Suppressor macrophage treated with lipopolysaccharide for 4 hours (primary cell): Measurements from ENCODE around the gene GIPC3.
"Not testable (repeated sequence)": the region's sequence is repeated elsewhere in the genome, so short reads cannot be mapped to it uniquely, and the experiment has no call there.

Experiments used
- DNase-seq: peaks from one replicate; pipeline ENCODE4 v3.0.0-alpha.2; 2020

GIPC3 gene

DNA sequence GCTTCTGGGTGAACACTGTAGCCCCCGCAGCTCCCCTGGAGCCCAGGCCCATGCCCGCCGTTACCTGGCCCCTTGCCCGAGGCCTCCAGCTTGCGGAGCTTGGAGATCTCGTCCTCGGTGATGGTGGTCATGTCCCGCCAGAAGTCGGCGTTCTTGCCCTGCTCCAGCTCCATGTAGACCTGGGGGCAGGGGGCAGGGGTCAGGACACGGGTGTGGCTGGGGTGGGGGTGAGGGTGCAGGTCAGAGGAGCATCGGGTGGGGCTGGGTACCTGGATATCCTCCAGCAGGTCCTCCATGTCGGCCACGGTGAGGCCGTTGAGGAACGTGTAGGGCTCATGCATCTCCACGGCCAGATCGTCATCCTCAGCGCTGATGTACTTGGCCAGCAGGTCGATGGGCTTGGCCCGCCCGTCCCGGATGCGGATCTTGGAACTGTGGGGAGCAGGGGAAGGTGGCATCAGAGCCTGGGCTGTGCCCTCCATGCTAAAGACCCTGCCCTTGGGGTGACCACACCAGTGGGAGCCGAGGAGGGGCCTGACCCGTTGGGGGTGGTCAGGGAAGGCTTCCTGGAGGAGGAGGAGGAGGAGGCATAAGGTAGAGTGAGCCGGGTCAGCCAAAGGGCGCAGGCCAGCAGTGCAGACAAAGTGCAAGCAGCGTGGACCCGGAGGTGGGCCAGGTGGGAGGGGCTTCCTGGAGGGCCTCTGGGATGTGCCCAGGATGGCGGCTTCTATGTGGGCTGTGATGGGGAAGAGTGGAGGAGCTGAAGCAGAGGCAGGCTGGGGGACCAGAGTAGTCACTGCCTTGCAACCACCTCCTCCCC is 33.7 kb downstream of the GIPC3 start:
- no peak for DNase-seq

DNA sequence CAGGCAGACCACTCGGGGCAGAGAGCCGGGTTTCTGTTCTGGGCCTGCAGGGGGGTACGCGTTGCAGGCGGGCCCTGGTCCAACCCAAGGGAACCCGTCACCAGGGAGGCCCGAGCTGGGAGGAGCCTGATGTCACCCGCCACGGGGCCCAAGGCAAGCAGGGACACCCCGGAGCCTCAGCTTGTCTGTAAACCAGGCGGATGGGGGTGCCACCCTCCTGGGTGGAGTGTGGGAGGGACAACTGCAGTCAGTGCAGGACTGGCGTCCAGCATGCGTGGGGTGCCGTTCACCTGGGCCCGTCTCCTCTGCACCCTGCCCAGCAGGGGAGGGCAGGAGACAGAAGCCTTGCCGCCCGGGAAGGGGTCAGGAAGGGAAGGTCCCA is 34.3 kb downstream of the GIPC3 start:
- DNase-seq = no peak

DNA sequence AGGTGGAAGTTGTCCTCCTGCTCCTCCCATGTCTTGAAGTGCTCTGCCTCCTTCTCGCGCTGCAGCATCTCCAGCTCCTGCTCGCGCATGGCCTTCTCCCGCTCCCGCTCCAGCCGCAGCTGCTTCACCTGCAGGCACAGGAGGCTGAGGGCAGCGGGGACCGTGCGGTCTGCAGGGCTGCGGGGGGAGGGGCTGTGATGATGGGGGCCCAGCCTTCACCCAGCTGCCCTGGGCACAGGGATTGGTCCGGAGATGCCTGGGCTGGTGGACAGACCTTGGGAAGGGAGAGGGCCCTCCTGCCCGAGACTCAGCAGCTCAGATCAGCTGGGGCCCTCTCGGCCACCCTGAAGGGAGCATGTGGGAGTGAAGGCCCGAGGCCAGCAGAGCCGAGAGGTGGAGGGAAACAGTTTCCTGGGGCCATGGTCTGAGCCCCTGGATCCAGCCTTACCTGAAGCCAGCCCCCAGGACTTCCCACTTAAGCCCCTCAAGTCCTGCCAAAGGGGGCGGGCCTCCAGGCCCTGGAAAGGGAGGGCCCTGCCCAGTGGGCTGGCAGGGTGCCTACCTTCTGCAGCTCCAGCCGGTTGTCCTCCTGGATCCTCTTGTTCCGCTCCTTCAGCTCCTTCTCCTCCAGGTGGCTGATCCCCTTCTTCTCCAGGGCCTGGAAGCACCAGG is 35.0 kb downstream of the GIPC3 start:
- no peak for DNase-seq

DNA sequence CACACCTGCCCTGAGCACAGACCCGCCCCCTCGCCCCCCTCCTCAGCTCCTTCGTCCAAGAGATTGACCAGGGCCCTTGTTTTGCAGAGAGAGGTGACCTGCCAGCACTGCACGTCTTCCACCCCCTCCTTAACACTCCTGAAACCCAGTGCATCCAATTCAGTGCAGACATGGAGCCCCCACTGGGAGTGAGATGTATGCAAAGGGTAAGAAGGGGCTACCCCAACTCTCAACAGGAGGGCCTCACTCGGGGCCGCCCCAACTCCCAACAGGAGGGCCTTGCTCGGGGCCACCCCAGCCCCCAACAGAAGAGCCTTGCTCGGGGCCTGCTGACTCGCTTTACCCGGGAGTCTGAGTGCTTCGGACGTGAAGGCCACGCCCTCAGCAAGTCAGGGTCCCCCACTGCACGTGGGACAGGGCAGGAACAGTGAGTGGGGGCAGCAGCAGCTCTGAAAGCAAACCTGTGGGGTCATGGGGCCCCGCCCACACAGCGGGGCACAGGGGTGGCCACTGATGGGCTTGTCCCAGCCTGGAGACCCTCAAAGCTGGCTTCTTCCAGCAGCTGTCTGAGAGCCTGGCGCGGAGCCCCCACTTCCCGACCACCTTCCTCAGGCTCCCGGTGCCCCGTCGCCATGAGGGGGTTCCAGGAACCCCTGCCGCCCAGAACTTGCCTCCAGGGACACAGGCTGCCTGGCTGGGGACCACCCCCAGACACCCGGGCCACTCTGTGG is 35.7 kb downstream of the GIPC3 start:
- DNase-seq = no peak

DNA sequence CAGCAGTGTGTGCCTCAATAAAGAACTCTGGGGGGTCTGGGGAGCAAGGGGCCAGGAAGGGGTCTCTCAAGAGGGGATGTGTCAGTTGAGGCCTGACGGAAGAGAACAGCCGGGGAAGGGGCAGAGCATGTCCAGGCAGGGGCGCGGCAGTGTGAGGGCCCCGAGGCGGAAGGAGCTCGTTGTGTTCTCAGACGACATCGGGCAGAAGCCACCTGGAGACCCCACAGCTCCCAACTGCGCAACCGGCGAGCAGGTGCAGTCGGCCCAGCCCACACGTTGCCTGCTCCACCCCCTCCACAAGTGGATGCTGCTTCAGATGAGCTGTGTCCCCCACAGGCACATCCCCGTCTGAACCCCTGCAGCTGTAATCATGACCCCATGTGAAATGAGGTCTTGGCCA is 36.4 kb downstream of the GIPC3 start:
- DNase-seq = no peak

DNA sequence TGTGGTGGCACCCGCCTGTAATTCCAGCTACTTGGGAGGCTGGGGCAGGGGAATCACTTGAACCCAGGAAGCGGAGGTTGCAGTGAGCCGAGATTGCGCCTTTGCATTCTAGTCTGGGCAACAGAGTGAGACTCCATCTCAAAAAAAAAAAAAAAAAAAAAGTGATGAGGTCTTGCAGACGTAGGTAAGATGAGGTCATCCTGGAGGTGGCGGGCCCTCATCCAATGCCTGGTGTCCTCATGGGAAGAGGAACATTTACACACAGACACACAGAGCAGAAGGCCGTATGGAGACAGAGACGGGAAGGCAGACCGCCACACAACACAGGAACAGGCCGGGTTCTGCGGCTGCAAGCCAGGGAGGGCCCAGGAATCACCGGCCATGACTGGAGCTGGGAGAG is 36.9 kb downstream of the GIPC3 start:
- no peak for DNase-seq

DNA sequence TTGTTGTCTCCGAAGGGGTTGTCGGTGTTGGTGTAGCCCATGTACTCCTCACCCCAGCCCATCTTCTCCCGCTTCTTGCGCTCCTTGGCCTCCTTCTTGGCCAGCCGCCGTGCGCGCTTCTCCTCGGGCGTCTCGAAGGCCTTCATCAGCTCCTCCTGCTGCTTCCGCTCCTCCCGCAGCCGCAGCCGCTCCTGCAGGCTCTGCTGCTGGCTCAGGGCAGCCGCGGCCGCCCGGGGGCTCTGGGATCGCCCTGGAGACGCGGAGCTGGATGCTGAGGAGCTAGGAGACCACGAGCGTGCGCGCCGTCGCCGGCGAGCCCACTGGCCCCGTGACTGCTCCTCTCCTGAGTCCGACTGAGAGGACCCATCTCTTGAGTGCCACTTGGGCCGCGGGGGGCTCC is 38.4 kb downstream of the GIPC3 start:
- no peak for DNase-seq

DNA sequence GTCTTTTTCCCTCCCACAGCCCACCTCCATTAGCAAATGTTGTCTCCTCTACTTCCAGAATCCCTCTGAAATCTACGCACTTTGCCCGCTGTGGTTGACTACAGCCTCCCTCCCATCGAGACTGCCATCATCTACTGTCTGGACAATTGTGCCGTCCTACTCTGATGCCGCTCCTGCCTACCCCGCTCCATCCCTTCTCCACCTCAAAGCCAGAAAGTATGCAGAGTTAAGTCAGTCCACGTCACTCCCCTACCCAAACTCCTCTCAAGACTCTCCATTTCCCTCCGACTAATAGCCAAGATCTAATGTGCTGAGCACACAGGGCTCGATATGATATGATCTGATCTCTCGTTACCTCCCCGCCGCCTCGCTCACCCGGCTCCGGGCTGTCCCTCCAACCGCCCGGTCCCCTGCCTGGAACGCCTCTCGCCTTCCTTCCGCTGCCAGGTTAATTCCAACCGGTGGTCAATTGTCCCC is 40.8 kb downstream of the GIPC3 start:
- peak; percentile 13 for DNase-seq

DNA sequence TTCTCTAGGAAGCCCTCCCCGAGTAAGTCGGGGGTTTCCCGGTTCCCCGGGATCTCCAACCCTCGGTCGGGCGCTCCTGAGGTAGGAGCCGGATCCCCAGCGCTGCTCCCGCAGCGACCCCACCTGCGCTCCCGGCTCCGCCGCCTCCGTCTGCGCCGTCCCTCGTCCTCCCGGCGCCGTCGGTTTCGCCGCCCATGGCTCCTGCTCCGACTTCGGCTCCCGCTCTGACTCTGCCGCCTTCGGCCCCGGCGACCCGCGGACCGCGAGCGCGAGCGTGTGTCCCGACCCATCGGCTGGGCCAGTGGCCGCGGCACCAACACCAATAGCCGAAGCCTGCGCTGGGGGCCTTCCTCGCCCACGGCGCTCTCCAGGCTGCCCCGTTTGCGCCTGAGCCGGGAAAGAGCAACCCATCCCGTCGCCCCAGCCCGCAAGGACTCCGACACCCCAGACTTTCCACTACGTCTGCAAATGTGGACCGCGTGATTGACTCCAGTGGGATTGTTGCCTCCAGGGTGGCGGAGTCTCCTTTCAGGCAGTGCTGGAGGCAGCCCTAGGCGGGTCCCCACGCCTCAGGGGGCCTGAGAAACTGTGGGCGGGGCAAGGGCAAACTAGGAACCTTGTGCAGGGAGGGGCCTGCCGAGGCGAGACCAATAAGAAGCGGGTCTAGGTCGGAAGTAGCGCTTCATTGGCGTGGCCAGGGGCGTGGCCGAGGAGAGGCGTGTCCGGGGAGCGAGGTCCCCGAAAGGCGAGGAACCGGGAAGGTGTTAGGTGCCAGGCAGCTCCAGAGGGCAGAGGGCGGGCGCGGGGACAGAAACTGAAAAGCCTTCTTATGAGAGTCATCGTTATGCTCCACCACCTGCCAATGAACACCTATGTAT is 41.4 kb downstream of the GIPC3 start, which contains the start of gene CACTIN:
Gene CACTIN, minus strand, starts transcription at position 318 of the 878 bp plus-strand sequence. Its CDS starts 28 bp downstream, at position 290.
- DNase-seq = peak; percentile 100

DNA sequence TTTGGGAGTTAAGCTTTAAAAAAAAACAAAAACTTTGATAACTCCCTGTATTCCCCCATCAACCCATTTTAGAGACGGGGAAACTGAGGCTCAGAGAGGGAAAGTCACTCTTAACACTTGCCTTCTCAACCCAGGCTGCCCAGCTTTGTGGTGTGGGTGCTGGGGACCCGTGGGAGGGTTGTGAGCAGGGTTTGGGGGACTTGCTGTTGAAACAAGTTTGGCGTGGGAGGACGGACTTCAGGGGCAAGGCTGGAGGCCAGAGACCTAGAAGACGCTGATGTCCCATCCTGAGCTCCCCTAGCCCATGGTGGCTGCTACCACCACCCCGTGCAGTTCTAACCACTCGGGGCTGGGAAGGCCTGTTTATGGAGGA is 42.1 kb downstream of the GIPC3 start:
- DNase-seq = no peak

DNA sequence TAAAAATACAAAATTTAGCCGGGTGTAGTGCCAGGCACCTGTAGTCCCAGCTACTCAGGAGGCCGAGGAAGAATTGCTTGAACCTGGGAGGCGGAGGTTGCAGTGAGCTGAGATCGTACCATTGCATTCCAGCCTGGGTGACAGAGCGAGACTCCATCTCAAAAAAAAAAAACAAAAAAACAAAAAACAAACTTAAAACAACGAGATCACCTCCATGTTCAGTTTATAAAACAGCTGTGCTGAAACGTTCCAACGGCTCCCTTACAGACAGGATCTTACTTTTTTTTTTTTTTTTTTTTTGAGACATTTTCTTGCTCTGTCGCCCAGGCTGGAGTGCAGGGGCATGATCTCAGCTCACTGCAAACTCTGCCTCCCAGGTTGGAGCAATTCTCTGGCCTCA is 43.5 kb downstream of the GIPC3 start:
- DNase-seq = not testable (repeated sequence)

DNA sequence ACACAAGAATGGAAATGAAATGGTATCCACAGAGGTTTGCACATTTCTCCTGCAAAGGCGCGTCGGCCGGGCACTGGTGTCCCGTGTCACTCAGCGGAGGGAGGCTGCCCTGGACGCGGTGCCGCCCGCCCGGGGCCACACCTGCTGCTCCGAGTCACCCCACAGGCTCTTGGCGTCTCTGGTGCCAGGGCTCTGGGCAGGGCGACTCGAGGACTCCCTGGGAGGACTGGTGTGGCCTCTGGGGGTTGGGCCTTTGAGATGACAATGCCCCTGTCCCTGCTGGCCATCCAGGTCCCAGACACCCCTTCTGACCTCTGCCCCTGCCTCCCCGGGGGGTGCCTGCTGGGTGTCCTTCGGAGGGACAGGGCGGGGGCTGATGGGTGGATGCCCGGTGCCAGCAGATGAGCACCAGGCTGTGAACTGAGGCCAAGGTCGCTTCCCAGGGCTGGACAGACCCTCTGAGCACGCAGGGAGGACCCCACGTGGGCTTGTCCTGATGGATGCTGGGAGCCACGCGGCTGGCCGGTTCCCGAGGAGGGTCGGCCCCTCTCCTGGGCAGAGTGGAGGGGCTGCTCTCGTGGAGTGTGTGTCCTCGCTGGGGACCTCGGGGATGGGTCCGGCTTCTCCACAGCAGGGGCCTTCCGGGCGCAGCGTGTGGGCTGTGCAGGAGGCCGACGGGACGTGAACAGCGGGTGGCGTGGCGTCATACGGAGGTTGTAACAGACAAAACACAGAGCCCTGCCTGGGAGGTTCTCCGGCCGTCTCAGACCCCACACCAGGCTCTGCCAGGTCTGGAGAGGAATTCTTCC is 46.0 kb downstream of the GIPC3 start:
- no peak for DNase-seq

DNA sequence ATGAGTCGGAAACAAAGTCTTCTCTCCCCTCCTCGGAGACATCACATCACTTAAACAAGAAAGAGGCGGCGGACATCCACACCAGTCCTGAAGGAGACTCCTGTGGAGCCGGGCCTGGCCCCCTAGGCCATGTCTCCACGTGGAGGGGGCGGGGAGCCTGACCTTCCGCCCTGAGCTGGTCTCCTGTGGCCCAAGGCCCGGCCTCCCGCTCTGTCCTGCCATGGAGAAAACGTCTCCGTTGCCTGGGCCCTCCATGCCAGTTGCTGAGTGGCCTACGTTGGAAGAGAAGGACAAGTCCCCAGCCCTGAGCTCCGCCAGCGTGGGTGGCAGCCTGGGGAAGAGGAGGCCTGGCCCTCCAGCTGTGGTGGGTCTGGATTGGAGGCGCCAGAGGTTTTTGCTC is 46.8 kb downstream of the GIPC3 start:
- DNase-seq = no peak

DNA sequence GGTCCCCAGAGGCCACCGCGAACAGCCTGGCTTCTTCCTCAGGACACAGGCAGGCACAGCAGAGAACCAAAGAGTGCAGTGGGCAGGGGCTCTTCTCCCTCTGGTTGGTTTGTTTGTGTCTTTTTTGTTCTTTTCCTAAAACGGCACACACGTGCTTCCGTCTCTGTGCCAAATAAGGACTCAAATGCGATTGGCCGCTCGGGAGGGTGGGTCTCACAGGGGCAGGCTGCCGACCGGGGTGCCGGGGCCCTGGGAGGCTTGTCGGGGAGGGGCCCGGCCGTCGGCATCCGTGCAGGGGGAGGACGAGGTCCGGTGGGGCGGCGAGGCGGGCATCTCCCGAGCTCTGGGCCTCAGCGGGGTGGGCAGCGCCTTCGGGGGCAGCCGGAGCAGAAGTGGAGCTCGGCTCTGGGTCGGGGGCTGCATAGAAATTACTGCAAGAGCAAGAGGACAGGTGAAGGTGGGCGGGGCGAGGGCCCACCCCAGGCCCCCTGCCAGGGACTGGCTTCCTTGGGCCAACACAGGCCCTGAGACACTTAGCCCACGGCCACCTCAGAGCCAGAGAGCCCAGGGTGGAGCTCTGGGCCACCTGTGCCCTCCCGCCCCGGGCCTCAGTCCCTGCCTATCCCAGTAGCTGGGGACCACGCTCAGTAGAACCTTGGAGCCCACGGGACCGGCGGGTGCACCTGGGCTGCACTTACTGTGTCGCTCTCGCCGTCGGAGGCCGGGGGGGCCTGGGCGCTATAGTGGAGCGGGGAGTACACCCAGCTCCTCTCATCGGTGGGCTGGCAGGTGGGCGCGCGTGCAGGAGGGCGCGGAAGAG is 47.7 kb downstream of the GIPC3 start:
- no peak for DNase-seq

DNA sequence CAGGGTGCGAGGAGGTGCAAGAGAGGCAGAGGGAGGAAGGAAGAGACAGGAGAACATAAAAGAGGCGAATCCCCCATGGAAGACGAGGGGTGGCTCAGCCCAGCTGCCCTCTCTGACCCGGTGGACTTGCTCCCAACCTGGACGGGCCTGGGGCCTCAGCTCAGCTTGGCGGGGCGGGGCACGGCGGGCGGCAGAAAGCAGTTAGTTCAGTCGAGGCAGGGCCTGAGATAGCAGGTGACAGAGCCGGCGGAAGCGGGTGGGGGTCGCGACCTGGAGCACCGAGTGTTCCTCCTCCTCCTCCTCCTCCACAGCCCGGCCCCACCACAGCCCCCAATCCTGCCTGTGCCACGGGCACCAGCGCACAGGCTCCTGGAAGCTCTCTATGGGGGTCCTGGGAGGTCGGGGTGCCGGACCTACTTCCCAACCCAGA is 48.3 kb downstream of the GIPC3 start:
- no peak for DNase-seq

DNA sequence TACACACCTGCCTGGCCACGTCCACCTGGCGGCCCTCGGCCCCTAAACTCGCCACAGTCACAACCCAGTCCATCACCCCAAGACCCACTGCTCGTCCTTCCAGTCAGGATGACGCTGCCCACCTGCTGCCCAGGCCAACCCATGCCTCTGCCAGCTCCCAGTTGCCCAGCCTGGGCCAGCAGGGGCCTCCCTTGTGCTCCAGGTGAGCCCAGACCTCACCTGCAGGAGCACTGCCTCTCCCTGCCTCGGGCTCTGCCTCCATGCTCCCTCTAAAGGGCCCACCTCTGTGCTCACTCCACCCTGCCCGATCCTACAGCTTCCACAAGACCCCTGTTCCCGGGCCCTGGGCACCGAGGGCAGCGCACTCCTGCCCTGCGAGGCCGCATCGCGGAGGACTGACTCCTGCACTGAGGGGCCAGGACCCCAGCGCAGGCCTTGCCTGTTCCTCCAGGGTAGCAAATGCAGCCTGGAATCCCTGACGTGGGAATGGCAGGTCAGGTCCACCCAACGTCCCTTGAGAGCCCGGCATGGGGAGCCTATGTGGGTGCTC is 49.3 kb downstream of the GIPC3 start:
- DNase-seq = no peak

DNA sequence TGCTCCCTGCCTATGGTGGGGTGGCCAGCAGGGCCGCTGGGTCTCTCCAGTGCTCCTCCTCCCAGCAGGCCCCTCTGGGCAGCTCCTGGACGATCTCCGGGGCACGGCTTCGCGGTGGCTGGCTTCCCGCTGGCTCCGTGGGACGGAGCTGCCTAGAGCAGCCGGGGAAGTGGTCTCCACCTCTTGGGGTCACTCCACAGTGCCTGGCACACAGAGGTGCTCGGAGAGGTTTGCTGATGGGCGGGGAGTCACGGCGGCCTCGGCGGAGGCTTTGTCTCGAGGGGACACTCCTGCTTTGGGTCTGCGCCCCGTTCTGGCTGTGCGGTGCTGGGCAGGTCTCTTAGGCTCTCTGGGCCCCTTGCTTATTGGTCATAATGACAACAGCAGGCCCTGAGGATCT is 51.2 kb downstream of the GIPC3 start:
- no peak for DNase-seq

DNA sequence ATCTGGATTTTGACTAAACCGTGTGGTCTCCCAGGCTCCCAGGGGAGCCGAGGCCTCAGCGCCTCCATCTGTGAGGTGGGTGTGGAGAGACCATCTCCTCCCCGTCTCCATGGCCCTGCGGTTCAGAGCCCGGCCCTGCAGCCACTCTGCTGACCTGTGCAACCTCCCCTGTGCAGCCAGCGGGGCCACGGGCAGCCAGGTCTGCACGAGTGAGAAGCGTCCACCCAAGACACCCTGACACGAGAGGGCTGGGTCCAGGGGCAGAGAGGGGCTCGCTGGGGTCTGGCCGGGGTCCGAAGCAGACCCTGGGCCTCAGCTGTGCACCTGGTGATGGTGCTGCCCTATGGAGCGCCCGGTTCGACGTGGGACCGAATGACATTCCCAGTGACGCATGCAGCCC is 51.7 kb downstream of the GIPC3 start:
- no peak for DNase-seq

DNA sequence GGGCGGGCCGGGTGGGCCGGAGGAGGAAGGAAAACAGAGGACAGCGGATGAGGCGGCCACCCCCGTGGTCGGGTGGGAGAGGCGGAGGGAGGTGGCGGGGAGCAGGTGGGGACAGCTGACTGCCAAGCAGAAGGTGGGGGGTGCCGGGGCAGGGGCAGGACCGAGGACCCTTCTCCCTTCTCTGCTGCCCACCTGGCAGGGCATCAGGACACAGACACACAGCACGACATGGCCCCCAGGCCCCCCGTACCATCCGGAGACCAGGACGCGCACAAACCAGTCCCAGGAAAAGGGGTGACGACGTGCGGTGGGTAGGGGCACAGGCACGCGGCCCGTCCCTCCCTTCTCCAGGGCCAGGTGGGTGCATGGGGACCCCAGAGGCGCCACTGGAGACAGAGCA is 52.3 kb downstream of the GIPC3 start:
- DNase-seq = no peak
